HCT116 (cell line): ENCODE data around the gene PACRG. TPM values are rescaled to one million over a fixed set of nuclear protein-coding genes. Genes with fewer than 3 reads are reported as not detected.

Experiments
- ATAC-seq: fragments of 200-7000 bp; cut with Tn5 transposase; 2 replicates; pipeline ENCODE4 v1.9.1; 2020; ENCODE audit warnings: mild to moderate bottlenecking, moderate library complexity
- BruUV-seq: library from RNA; stranded (reverse); fragments of 400-500 nt; replicated peaks from 2 replicates; lab custom pipeline; 2021; lab: Mats Ljungman, UMichigan
- CTCF ChIA-PET: fragments of 300-600 bp; sonication (Branson Sonifier 250); formaldehyde crosslinking; loops from one replicate; lab custom pipeline; 2021; ENCODE audit warnings: antibody characterized with exemption; lab: Charles Lee
- POLR2A ChIA-PET: fragments of 300-600, 350-600 bp; sonication (Branson Sonifier 250); formaldehyde crosslinking; loops from one replicate; lab custom pipeline; 2021; ENCODE audit warnings: antibody characterized with exemption; lab: Charles Lee
- RAD21 ChIA-PET, 2 experiments: fragments of 300-600 bp; sonication (Branson Sonifier 250); formaldehyde crosslinking; loops; one replicate each; lab custom pipeline; 2023; ENCODE audit warnings: low total read pairs in 2 of 2; ENCODE audit not compliant: uncharacterized antibody in 2 of 2, unreplicated experiment in 2 of 2, low non-redundant PET in 1 of 2; lab: Charles Lee
- DNase-seq: peaks from one replicate; pipeline ENCODE4 v3.0.0-alpha.2; 2010; ENCODE audit warnings: low read depth, low spot score
- H2AFZ ChIP-seq: fragments of 200-600 bp; shearing (Covaris generic), sonication (generic); 2 replicates; pipeline ENCODE4 v1.6.1; 2017; ENCODE audit warnings: low read depth, mixed run types, mixed read lengths, antibody characterized with exemption, low read length; ENCODE audit not compliant: poor library complexity, severe bottlenecking
- H3K27ac ChIP-seq: 2 replicates; pipeline ENCODE4 v1.5.1; 2012; ENCODE audit warnings: low read depth, low read length
- H3K27me3 ChIP-seq: fragments of 200-600 bp; sonication (generic); 2 replicates; pipeline ENCODE4 v1.6.1; 2016; ENCODE audit warnings: mixed run types, low read length, mixed read lengths; ENCODE audit not compliant: insufficient read depth
- H3K36me3 ChIP-seq, 2 experiments: fragments of 200-500 bp in 1 of 2; fragments of 200-600 bp in 1 of 2; sonication (Bioruptor generic) in 1 of 2; sonication (generic) in 1 of 2; 2 replicates each; pipeline versions ENCODE4 v1.5.1 to v1.6.1; 2014 to 2016; ENCODE audit warnings: low read length in 2 of 2, inconsistent platforms in 1 of 2, mixed read lengths in 1 of 2, mixed run types in 1 of 2; ENCODE audit not compliant: insufficient read depth in 2 of 2, control insufficient read depth in 1 of 2
- H3K4me1 ChIP-seq, 2 experiments: fragments of 200-600 bp in 1 of 2; sonication (generic) in 1 of 2; 2 replicates each; pipeline versions ENCODE4 v1.5.1 to v1.6.1; 2012 to 2017; ENCODE audit warnings: low read length in 2 of 2, inconsistent platforms in 1 of 2, mild to moderate bottlenecking in 1 of 2, mixed read lengths in 1 of 2, mixed run types in 1 of 2, moderate library complexity in 1 of 2; ENCODE audit not compliant: insufficient read depth in 2 of 2, control insufficient read depth in 1 of 2
- H3K4me2 ChIP-seq: fragments of 200-600 bp; sonication (generic); 2 replicates; pipeline ENCODE4 v1.6.1; 2017; ENCODE audit warnings: mixed run types, low read length, mixed read lengths
- H3K4me3 ChIP-seq, 2 experiments: fragments of 200-600 bp in 1 of 2; sonication (generic) in 1 of 2; replicated peaks in 1 of 2; 2 replicates each; pipeline ENCODE4 v1.5.1; 2011 to 2016; ENCODE audit warnings: low read length in 2 of 2, control low read depth in 1 of 2, low read depth in 1 of 2, mild to moderate bottlenecking in 1 of 2, mixed read lengths in 1 of 2, mixed run types in 1 of 2
- H3K79me2 ChIP-seq: fragments of 200-600 bp; sonication (generic); 2 replicates; pipeline ENCODE4 v1.6.1; 2017; ENCODE audit warnings: mild to moderate bottlenecking, mixed run types, low read length, moderate library complexity, mixed read lengths; ENCODE audit not compliant: insufficient read depth
- H3K9ac ChIP-seq: fragments of 200-600 bp; sonication (generic); 2 replicates; pipeline ENCODE4 v1.6.1; 2016; ENCODE audit warnings: low read length, mixed read lengths
- H3K9me2 ChIP-seq: fragments of 200-600 bp; sonication (generic), shearing (Covaris generic); 2 replicates; pipeline ENCODE4 v1.6.1; 2017; ENCODE audit warnings: mixed run types, mild to moderate bottlenecking, moderate library complexity; ENCODE audit not compliant: insufficient read depth
- H3K9me3 ChIP-seq, 2 experiments: fragments of 200-500 bp in 1 of 2; fragments of 200-600 bp in 1 of 2; sonication (Bioruptor generic) in 1 of 2; sonication (generic) in 1 of 2; 2 replicates each; pipeline ENCODE4 v1.6.1; 2014 to 2017; ENCODE audit warnings: low read length in 2 of 2, mixed read lengths in 2 of 2, inconsistent platforms in 1 of 2, low read depth in 1 of 2, mild to moderate bottlenecking in 1 of 2, mixed run types in 1 of 2, moderate library complexity in 1 of 2; ENCODE audit not compliant: control insufficient read depth in 1 of 2, insufficient read depth in 1 of 2
- H4K20me1 ChIP-seq: fragments of 200-600 bp; sonication (generic), shearing (Covaris generic); 2 replicates; pipeline ENCODE4 v1.6.1; 2017; ENCODE audit warnings: mixed run types, mild to moderate bottlenecking, moderate library complexity; ENCODE audit not compliant: insufficient read depth
- ATF3 ChIP-seq: IDR thresholded peaks from 2 replicates; pipeline ENCODE4 v1.6.1; 2012
- CBX3 ChIP-seq: IDR thresholded peaks from 2 replicates; pipeline ENCODE4 v1.6.1; 2012; ENCODE audit warnings: low read depth
- CEBPB ChIP-seq: IDR thresholded peaks from 2 replicates; pipeline ENCODE4 v1.6.1; 2012; ENCODE audit warnings: low read depth
- CTCF ChIP-seq, 3 experiments: fragments of 200-600 bp in 1 of 3; sonication (generic) in 1 of 3; IDR thresholded peaks in 2 of 3; conservative IDR thresholded peaks in 1 of 3; 2 replicates each; pipeline ENCODE4 v1.5.1; 2012 to 2017; ENCODE audit warnings: low read depth in 2 of 3, low read length in 2 of 3, antibody characterized with exemption in 1 of 3, borderline replicate concordance in 1 of 3, control low read depth in 1 of 3, mild to moderate bottlenecking in 1 of 3, mixed read lengths in 1 of 3, mixed run types in 1 of 3, moderate library complexity in 1 of 3; ENCODE audit not compliant: insufficient read depth in 1 of 3
- ELF1 ChIP-seq: IDR thresholded peaks from 2 replicates; pipeline ENCODE4 v1.6.1; 2012; ENCODE audit warnings: low read depth, borderline replicate concordance
- EZH2 ChIP-seq: fragments of 200-600 bp; sonication (generic); IDR thresholded peaks from 2 replicates; pipeline ENCODE4 v1.6.1; 2017; ENCODE audit warnings: antibody characterized with exemption, mixed run types
- EZH2phosphoT487 ChIP-seq: fragments of 200-600 bp; IDR thresholded peaks from 2 replicates; pipeline ENCODE4 v1.6.1; 2018; ENCODE audit warnings: antibody characterized with exemption, borderline replicate concordance
- FOSL1 ChIP-seq: IDR thresholded peaks from 2 replicates; pipeline ENCODE4 v1.6.1; 2012; ENCODE audit warnings: low read depth
- JUND ChIP-seq: IDR thresholded peaks from 2 replicates; pipeline ENCODE4 v1.6.1; 2012
- MAX ChIP-seq: IDR thresholded peaks from 2 replicates; pipeline ENCODE4 v1.6.1; 2012
- POLR2A ChIP-seq: IDR thresholded peaks from 2 replicates; pipeline ENCODE4 v1.7.0; 2011; ENCODE audit warnings: borderline replicate concordance; ENCODE audit not compliant: insufficient read depth, insufficient read length; ENCODE audit errors: extremely low read depth
- POLR2AphosphoS5 ChIP-seq: IDR thresholded peaks from 2 replicates; pipeline ENCODE4 v1.6.1; 2011; ENCODE audit warnings: mild to moderate bottlenecking, low read depth, low read length, moderate library complexity
- RAD21 ChIP-seq: IDR thresholded peaks from 2 replicates; pipeline ENCODE4 v1.6.1; 2012; ENCODE audit warnings: low read depth, mild to moderate bottlenecking
- REST ChIP-seq: IDR thresholded peaks from 2 replicates; pipeline ENCODE4 v1.6.1; 2012; ENCODE audit warnings: low read depth
- SIN3A ChIP-seq: IDR thresholded peaks from 2 replicates; pipeline ENCODE4 v1.6.1; 2012; ENCODE audit warnings: low read depth
- SP1 ChIP-seq: IDR thresholded peaks from 2 replicates; pipeline ENCODE4 v1.6.1; 2012; ENCODE audit warnings: low read depth
- SRF ChIP-seq: IDR thresholded peaks from 2 replicates; pipeline ENCODE4 v1.6.1; 2012; ENCODE audit warnings: low read depth
- YY1 ChIP-seq: IDR thresholded peaks from 2 replicates; pipeline ENCODE4 v1.6.1; 2011; ENCODE audit warnings: low read length, low read depth, moderate library complexity, mild to moderate bottlenecking; ENCODE audit not compliant: insufficient replicate concordance; ENCODE audit errors: extremely low read depth
- ZFX ChIP-seq: fragments of 450-650 bp; IDR thresholded peaks from 2 replicates; pipeline ENCODE4 v1.6.1; 2017
- ZNF274 ChIP-seq: fragments of 200-500 bp; sonication (Bioruptor generic); IDR thresholded peaks from 2 replicates; pipeline ENCODE4 v1.6.1; 2014; ENCODE audit warnings: mild to moderate bottlenecking, low read depth, low read length, inconsistent platforms
- intact Hi-C: fragments of 100-400 bp; cut with micrococcal nuclease; formaldehyde crosslinking; loops from 2 replicates; pipeline ENCODE4 v1.10.0; 2022
- total RNA-seq: library from RNA; stranded (reverse); gene quantifications from one replicate; pipeline ENCODE4 v1.2.1, GENCODE V29; 2021; ENCODE audit not compliant: unreplicated experiment

The PACRG gene
- total RNA-seq, 1 experiment from 2014 or later, result 0.71 TPM

GRCh38 chr6:163001330-163001729 is 273.6 kb downstream of the PACRG start:
- Histone ChIP-seq H3K4me1 (no peaks in the 10 kb centered on the region), H3K27ac (no peak overlapping the region), H3K36me3 (no peaks in the 10 kb centered on the region), H3K9me3 (no peaks in the 10 kb centered on the region), H3K4me2 (no peak overlapping the region), H3K4me3 (no peak overlapping the region), H3K9me2 (no peaks in the 10 kb centered on the region), H4K20me1 (no peaks in the 10 kb centered on the region), H3K79me2 (no peaks in the 10 kb centered on the region), H3K9ac (no peak overlapping the region), H2AFZ (no peak overlapping the region), H3K27me3 (no peaks in the 10 kb centered on the region)
- intact Hi-C loops, result no loop called here
- TF ChIP-seq ZFX (no peak), EZH2 (no peak), ELF1 (no peak), CTCF (IDR thresholded peaks at IDR 0.05 in 2 of 3, conservative IDR thresholded peaks at IDR 0.05 in 1 of 3; ENCODE audit: borderline replicate concordance in 1 of 3, insufficient read depth in 1 of 3, low read depth in 2 of 3, low read length in 2 of 3) (no peak), EZH2phosphoT487 (no peak), MAX (no peak), POLR2AphosphoS5 (no peak), ZNF274 (no peak), JUND (no peak), CEBPB (no peak), SIN3A (no peak), POLR2A (no peak), ATF3 (no peak), SP1 (no peak), RAD21 (no peak), FOSL1 (no peak), SRF (no peak), REST (no peak), CBX3 (no peak), YY1 (no peak)
- no peak for DNase-seq
- ATAC-seq, result no peak
- CTCF ChIA-PET, result no interaction called here
- no TSS peak for BruUV-seq
- POLR2A ChIA-PET, result no interaction called here
- RAD21 ChIA-PET, result no interaction called here
